K562 (cell line): ENCODE data around the gene CBFA2T2. TPM values are rescaled to one million over a fixed set of nuclear protein-coding genes. Genes with fewer than 3 reads are reported as not detected.
A peak's percentile ranks its signal among the peaks of the same experiment; 100 is the strongest.

Experiments used
- BCOR ChIP-seq: fragments of 450-650 bp; IDR thresholded peaks from 2 replicates; pipeline ENCODE4 v1.6.1; 2016
- CHD7 ChIP-seq: fragments of 200-600 bp; sonication (generic); IDR thresholded peaks from one replicate; pipeline ENCODE4 v1.6.1; 2012; ENCODE audit warnings: mild to moderate bottlenecking, low read depth, low read length, inconsistent platforms
- ETS1 ChIP-seq: conservative IDR thresholded peaks from 2 replicates; pipeline ENCODE4 v1.6.1; 2011; ENCODE audit warnings: low read depth, mild to moderate bottlenecking, low read length; ENCODE audit not compliant: control insufficient read depth
- ETV5 ChIP-seq: sonication (generic); formaldehyde crosslinking; IDR thresholded peaks from 2 replicates; pipeline ENCODE4 v1.4.0; 2020; ENCODE audit warnings: low read depth, mild to moderate bottlenecking, missing genetic modification reagents
- GATAD2B ChIP-seq: fragments of 450-650 bp; IDR thresholded peaks from 2 replicates; pipeline ENCODE4 v1.6.1; 2017; ENCODE audit warnings: mild to moderate bottlenecking, borderline replicate concordance
- HDAC2 ChIP-seq: fragments of 450-650 bp; IDR thresholded peaks from 2 replicates; pipeline ENCODE4 v1.6.1; 2016; ENCODE audit warnings: mild to moderate bottlenecking
- PHF21A ChIP-seq: fragments of 450-650 bp; IDR thresholded peaks from 2 replicates; pipeline ENCODE4 v1.6.1; 2017; ENCODE audit warnings: low read depth, borderline replicate concordance
- PHF8 ChIP-seq: fragments of 200-600 bp; sonication (generic); IDR thresholded peaks from 2 replicates; pipeline ENCODE4 v1.6.1; 2012; ENCODE audit warnings: mixed run types, mild to moderate bottlenecking, inconsistent platforms, low read length, moderate library complexity, borderline replicate concordance
- RCOR1 ChIP-seq, 2 experiments: IDR thresholded peaks; 2 replicates each; pipeline ENCODE4 v1.6.1; 2012; ENCODE audit warnings: low read depth in 2 of 2, low read length in 2 of 2, borderline replicate concordance in 1 of 2, improper control_type of control experiment in 1 of 2
- SAP30 ChIP-seq: fragments of 200-600 bp; sonication (generic); IDR thresholded peaks from 2 replicates; pipeline ENCODE4 v1.6.1; 2012; ENCODE audit warnings: borderline replicate concordance, low read depth, mild to moderate bottlenecking, moderate library complexity, low read length, control low read depth, inconsistent platforms; ENCODE audit not compliant: insufficient read depth, poor library complexity, severe bottlenecking
- U2AF1 ChIP-seq: fragments of 200-400 bp; formaldehyde crosslinking; optimal IDR thresholded peaks from 2 replicates; pipeline ENCODE3; 2017; ENCODE audit warnings: mild to moderate bottlenecking, low read depth, low read length, moderate library complexity
- ZNF12 ChIP-seq: sonication (generic); formaldehyde crosslinking; IDR thresholded peaks from 2 replicates; pipeline ENCODE4 v1.4.0; 2020; ENCODE audit warnings: mild to moderate bottlenecking, missing genetic modification reagents
- polyA plus RNA-seq, 8 experiments: library from polyadenylated mRNA; depleted of rRNA in 4 of 8; stranded (reverse) in 5 of 8; unstranded in 3 of 8; fragments of >200 nt; fragmentation: Nextera tagmentation in 2 of 8; fragmentation: Illumina TruSeq in 1 of 8; extraction: Ambion mirVana in 2 of 8; extraction: Trizol in 1 of 8; gene quantifications; 2 replicates each; pipeline versions ENCODE4 v1.2.1 to v1.2.3, GENCODE V29; 2011 to 2014; ENCODE audit warnings: inconsistent platforms in 1 of 8, missing spikeins in 1 of 8
- total RNA-seq, 7 experiments: library from RNA; depleted of rRNA in 6 of 7; stranded (reverse); fragments of >200 nt in 6 of 7; fragmentation: Illumina TruSeq in 2 of 7; extraction: Trizol in 2 of 7; gene quantifications; 2 replicates each; pipeline versions ENCODE4 v1.2.1 to v1.2.3, GENCODE V29; 2011 to 2021; ENCODE audit warnings: low replicate concordance in 1 of 7

Gene CBFA2T2
- total and polyA plus RNA-seq, 9 of the 15 experiments (the other 6 are each of a cell fraction or from before 2014, with no cell fraction given), result 0.27 to 9.6 (median 5.8) TPM

GRCh38 chr20:33490023-33490933 is at the start of gene CBFA2T2 (continued):
- TF ChIP-seq CHD7, result no peak
- TF ChIP-seq U2AF1, result peak; percentile 81
- peak; percentile 97 for TF ChIP-seq BCOR
- peak; percentile 62; the same call in 1 of the 2 replicates for TF ChIP-seq ZNF12 (CRISPR knock-in tag)
- TF ChIP-seq GATAD2B, result no peak; the same call in 1 of the 2 replicates
- TF ChIP-seq PHF21A, result no peak
- TF ChIP-seq ETV5 (CRISPR knock-in tag), result 0 out of 2 replicates have a peak, but pooled peaks have one; percentile 35
- 0 out of 2 replicates have a peak, but pooled peaks have one; percentile 21 for TF ChIP-seq ETS1
- peak; percentile 77; the same call in 1 of the 2 replicates for TF ChIP-seq HDAC2
- peak; percentile 55 for TF ChIP-seq SAP30
- TF ChIP-seq PHF8, result peak; percentile 73; the same call in 1 of the 2 replicates
- TF ChIP-seq RCOR1 (IDR thresholded peaks at IDR 0.05; ENCODE audit: borderline replicate concordance in 1 of 2, low read depth in 2 of 2, low read length in 2 of 2), result peak in 1 of 2 experiments; percentile 85; a peak in 2 of 4 replicates
